Measurements from ENCODE around the gene PRKCB. TPM values are rescaled to one million over a fixed set of nuclear protein-coding genes. Genes with fewer than 3 reads are reported as not detected.

The PRKCB gene
- polyA plus RNA-seq, 1 donor (not counting 4 experiments of a cell fraction or from before 2014, with no cell fraction given) = 0.18 TPM

GRCh38 chr16:23929237-23929636 lies 93.5 kb downstream of the PRKCB start:
- dilution Hi-C loops (cut with MboI; ENCODE audit: extremely low pct_ligation_motif_present, low sequenced_read_pairs) = no loop called here
- H3K9me1 ChIP-seq (ENCODE audit: control insufficient read depth, extremely low read depth, insufficient read depth, low read length) = no peaks in the 10 kb centered on the region
- no peak overlapping the region for H3K27ac ChIP-seq (ENCODE audit: control insufficient read depth, insufficient read depth, low read length)
- H2AFZ ChIP-seq (ENCODE audit: control insufficient read depth, low read length) = no peak overlapping the region
- no peaks in the 10 kb centered on the region for H4K20me1 ChIP-seq (ENCODE audit: control insufficient read depth, extremely low read depth, insufficient read depth, low read length)
- no peaks in the 10 kb centered on the region for H3K27me3 ChIP-seq (ENCODE audit: control insufficient read depth, extremely low read depth, insufficient read depth, low read length)
- H3K9ac ChIP-seq (ENCODE audit: control insufficient read depth, extremely low read depth, insufficient read depth, low read length) = no peak overlapping the region
- no peaks in the 10 kb centered on the region for H3K79me2 ChIP-seq (ENCODE audit: control insufficient read depth, insufficient read depth, low read length)
- FAIRE-seq (no peak), DNase-seq (ENCODE audit: low read depth, low spot score) (no peak)
- no peak overlapping the region for H3K4me3 ChIP-seq (ENCODE audit: control insufficient read depth in 2 of 3, extremely low read depth in 1 of 3, insufficient read depth in 2 of 3, low read depth in 1 of 3, low read length in 3 of 3)
- H3K4me2 ChIP-seq (ENCODE audit: control insufficient read depth, extremely low read depth, insufficient read depth, low read depth, low read length) = no peak overlapping the region
- no peaks in the 10 kb centered on the region for H3K4me1 ChIP-seq (ENCODE audit: control insufficient read depth, extremely low read depth, insufficient read depth, low read length)
- TF ChIP-seq CTCF (optimal IDR thresholded peaks at IDR 0.05 in 1 of 3, IDR thresholded peaks at IDR 0.05 in 1 of 3, conservative IDR thresholded peaks at IDR 0.05 in 1 of 3; ENCODE audit: extremely low read depth in 1 of 3, insufficient read depth in 2 of 3, low read length in 3 of 3) (no peak), EZH2 (IDR thresholded peaks at IDR 0.05; ENCODE audit: low read length) (no peak)
- no peaks in the 10 kb centered on the region for H3K9me3 ChIP-seq (ENCODE audit: control insufficient read depth, low read depth, low read length)
- H3K36me3 ChIP-seq (ENCODE audit: control insufficient read depth in 2 of 2, extremely low read depth in 1 of 2, insufficient read depth in 2 of 2, low read length in 2 of 2) = no peaks in the 10 kb centered on the region

DNA sequence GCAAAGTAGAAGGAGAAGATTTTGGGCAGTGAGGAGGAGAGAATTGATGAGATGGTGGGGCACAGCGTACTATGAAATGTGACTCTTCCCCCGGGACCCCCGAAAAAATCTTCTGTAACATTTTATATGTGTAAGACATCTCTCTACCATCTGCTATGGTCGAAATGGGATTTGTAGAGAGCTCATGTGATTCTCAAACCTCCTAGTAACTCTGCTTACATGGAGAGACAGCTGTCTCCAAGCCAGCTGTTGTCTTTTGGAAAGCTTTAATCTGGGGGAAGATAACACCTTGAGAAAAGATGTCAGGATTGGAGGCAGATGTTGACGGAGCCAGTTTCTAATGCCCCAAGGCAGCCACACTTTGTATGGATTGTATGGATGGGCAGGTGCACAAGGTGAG lies 94.1 kb downstream of the PRKCB start:
- Histone ChIP-seq H3K9me1 (ENCODE audit: control insufficient read depth, extremely low read depth, insufficient read depth, low read length) (no peaks in the 10 kb centered on the region), H4K20me1 (ENCODE audit: control insufficient read depth, extremely low read depth, insufficient read depth, low read length) (no peaks in the 10 kb centered on the region), H3K27me3 (ENCODE audit: control insufficient read depth, extremely low read depth, insufficient read depth, low read length) (no peaks in the 10 kb centered on the region), H2AFZ (ENCODE audit: control insufficient read depth, low read length) (no peak overlapping the region), H3K79me2 (ENCODE audit: control insufficient read depth, insufficient read depth, low read length) (no peaks in the 10 kb centered on the region), H3K4me3 (ENCODE audit: control insufficient read depth in 2 of 3, extremely low read depth in 1 of 3, insufficient read depth in 2 of 3, low read depth in 1 of 3, low read length in 3 of 3) (no peak overlapping the region), H3K27ac (ENCODE audit: control insufficient read depth, insufficient read depth, low read length) (no peak overlapping the region), H3K4me2 (ENCODE audit: control insufficient read depth, extremely low read depth, insufficient read depth, low read depth, low read length) (no peak overlapping the region), H3K36me3 (ENCODE audit: control insufficient read depth in 2 of 2, extremely low read depth in 1 of 2, insufficient read depth in 2 of 2, low read length in 2 of 2) (no peaks in the 10 kb centered on the region), H3K4me1 (ENCODE audit: control insufficient read depth, extremely low read depth, insufficient read depth, low read length) (no peaks in the 10 kb centered on the region), H3K9me3 (ENCODE audit: control insufficient read depth, low read depth, low read length) (no peaks in the 10 kb centered on the region), H3K9ac (ENCODE audit: control insufficient read depth, extremely low read depth, insufficient read depth, low read length) (no peak overlapping the region)
- DNase-seq (ENCODE audit: low read depth, low spot score) = no peak
- FAIRE-seq = no peak
- dilution Hi-C loops (cut with MboI; ENCODE audit: extremely low pct_ligation_motif_present, low sequenced_read_pairs) = loop anchor here (5.0 kb wide), 1 partner anchor 37 kb away; no protein-coding TSS in a partner anchor
- TF ChIP-seq EZH2 (IDR thresholded peaks at IDR 0.05; ENCODE audit: low read length) (no peak), CTCF (optimal IDR thresholded peaks at IDR 0.05 in 1 of 3, IDR thresholded peaks at IDR 0.05 in 1 of 3, conservative IDR thresholded peaks at IDR 0.05 in 1 of 3; ENCODE audit: extremely low read depth in 1 of 3, insufficient read depth in 2 of 3, low read length in 3 of 3) (no peak)

Data from keratinocyte (primary cell).